Sigmoid colon (tissue), 7 donors: ENCODE results near the gene SERINC5. TPM values are rescaled to one million over a fixed set of nuclear protein-coding genes. Genes with fewer than 3 reads are reported as not detected.
"Not testable (repeated sequence)": the region's sequence is repeated elsewhere in the genome, so short reads cannot be mapped to it uniquely, and the experiment has no call there.

Experiments used
- DNase-seq: peaks from one replicate; pipeline ENCODE4 v3.0.0-alpha.2; 2019
- H3K27ac ChIP-seq, 4 donors: fragments of 200-600 bp; sonication (generic); one replicate each; pipeline ENCODE4 v1.5.1; 2016 to 2019; ENCODE audit warnings: mild to moderate bottlenecking in 1 of 4
- H3K27me3 ChIP-seq, 3 donors: fragments of 200-600 bp; sonication (generic); one replicate each; pipeline ENCODE4 v1.5.1; 2019; ENCODE audit warnings: mild to moderate bottlenecking in 1 of 3
- H3K36me3 ChIP-seq, 4 donors: fragments of 200-600 bp; sonication (generic); one replicate each; pipeline ENCODE4 v1.5.1; 2016 to 2019
- H3K4me1 ChIP-seq, 4 donors: fragments of 200-600 bp; sonication (generic); one replicate each; pipeline ENCODE4 v1.5.1; 2017 to 2019
- H3K4me3 ChIP-seq, 4 donors: fragments of 200-600 bp; sonication (generic); one replicate each; pipeline ENCODE4 v1.5.1; 2017 to 2019; ENCODE audit warnings: mild to moderate bottlenecking in 2 of 4, moderate library complexity in 1 of 4
- H3K9me3 ChIP-seq, 4 donors: fragments of 200-600 bp in 3 of 4; sonication (generic) in 3 of 4; one replicate each; pipeline versions ENCODE4 v1.5.1 to v1.6.1; 2013 to 2019
- EP300 ChIP-seq, 4 donors: sonication (generic); formaldehyde crosslinking; IDR thresholded peaks; one replicate each; pipeline ENCODE4 v1.6.1; 2017; ENCODE audit warnings: antibody characterized with exemption in 4 of 4
- POLR2A ChIP-seq, 2 donors: fragments of 450-650 bp; IDR thresholded peaks; one replicate each; pipeline ENCODE4 v1.6.1; 2016; ENCODE audit warnings: antibody characterized with exemption in 2 of 2, mild to moderate bottlenecking in 2 of 2, moderate library complexity in 2 of 2
- POLR2AphosphoS5 ChIP-seq, 4 donors: sonication (generic); formaldehyde crosslinking; IDR thresholded peaks; one replicate each; pipeline ENCODE4 v1.6.1; 2017; ENCODE audit warnings: antibody characterized with exemption in 4 of 4
- WGBS, 2 donors: extraction: QIAGEN DNeasy Blood & Tissue Kit; methylation state at CpG; one replicate each; pipeline ENCODE4 v1.1.7; 2013; 5-methylcytosine and 5-hydroxymethylcytosine counted together
- intact Hi-C: fragments of 100-400 bp; cut with DNase I; formaldehyde crosslinking; loops from one replicate; pipeline ENCODE4 v1.15.1; 2023
- polyA plus RNA-seq, 3 donors: library from polyadenylated mRNA; stranded (reverse); fragments of 200-250 nt; gene quantifications; one replicate each; pipeline ENCODE4 v1.2.3, GENCODE V29; 2013
- total RNA-seq, 4 donors: library from RNA; depleted of rRNA; stranded (reverse); fragments of >200 nt; gene quantifications; one replicate each; pipeline ENCODE4 v1.1.0, GENCODE V29; 2016
- TF ChIP-seq, protein P1 (sequence below), 4 experiments: fragments of 450-650 bp in 3 of 4; fragments of 200-600 bp in 1 of 4; IDR thresholded peaks; one replicate each; pipeline ENCODE4 v1.5.1; 2016 to 2019; ENCODE audit warnings: antibody characterized with exemption in 4 of 4, mild to moderate bottlenecking in 3 of 4, moderate library complexity in 2 of 4
- donor health status: healthy with polysubstance abuse.
- donor health status: Bipolar disorder and iron deficiency.
- donor health status: healthy.

SERINC5 gene
- total and polyA plus RNA-seq, 7 donors: 3.6 to 25.9 (median 9.6) TPM

DNA sequence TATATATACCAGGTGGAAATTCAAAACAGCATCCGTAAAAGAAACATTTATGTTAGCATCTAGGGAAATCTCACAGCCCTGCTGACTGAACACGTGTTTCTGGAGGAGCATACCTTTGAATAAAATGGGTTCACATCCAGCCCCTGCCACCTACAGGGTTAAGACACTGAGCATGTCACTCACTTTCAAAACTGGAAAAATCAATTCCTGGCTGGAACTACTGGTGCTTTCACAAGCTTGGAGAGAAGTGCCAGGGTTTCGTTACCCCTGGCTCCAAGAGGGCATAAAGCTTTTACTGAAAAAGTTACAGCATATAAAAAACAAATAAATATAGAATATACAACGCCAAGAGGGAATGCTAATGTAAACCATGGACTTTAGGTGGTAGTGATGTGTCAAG lies 48.0 kb downstream of the SERINC5 start:
- no peak for DNase-seq
- no peak overlapping the region for H3K27ac ChIP-seq
- 63 to 87% methylated on average over 4 of the region's 4 CpGs for WGBS, 2 donors
- H3K4me1 ChIP-seq: peaks cover 0 to 9% (median 0%) of the 10 kb centered on the region in 4 donors
- no peak for TF ChIP-seq EP300 (IDR thresholded peaks at IDR 0.05)
- TF ChIP-seq, protein P1, sequence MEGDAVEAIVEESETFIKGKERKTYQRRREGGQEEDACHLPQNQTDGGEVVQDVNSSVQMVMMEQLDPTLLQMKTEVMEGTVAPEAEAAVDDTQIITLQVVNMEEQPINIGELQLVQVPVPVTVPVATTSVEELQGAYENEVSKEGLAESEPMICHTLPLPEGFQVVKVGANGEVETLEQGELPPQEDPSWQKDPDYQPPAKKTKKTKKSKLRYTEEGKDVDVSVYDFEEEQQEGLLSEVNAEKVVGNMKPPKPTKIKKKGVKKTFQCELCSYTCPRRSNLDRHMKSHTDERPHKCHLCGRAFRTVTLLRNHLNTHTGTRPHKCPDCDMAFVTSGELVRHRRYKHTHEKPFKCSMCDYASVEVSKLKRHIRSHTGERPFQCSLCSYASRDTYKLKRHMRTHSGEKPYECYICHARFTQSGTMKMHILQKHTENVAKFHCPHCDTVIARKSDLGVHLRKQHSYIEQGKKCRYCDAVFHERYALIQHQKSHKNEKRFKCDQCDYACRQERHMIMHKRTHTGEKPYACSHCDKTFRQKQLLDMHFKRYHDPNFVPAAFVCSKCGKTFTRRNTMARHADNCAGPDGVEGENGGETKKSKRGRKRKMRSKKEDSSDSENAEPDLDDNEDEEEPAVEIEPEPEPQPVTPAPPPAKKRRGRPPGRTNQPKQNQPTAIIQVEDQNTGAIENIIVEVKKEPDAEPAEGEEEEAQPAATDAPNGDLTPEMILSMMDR (IDR thresholded peaks at IDR 0.05): no peak
- TF ChIP-seq POLR2AphosphoS5 (IDR thresholded peaks at IDR 0.05): no peak
- TF ChIP-seq POLR2A (IDR thresholded peaks at IDR 0.05): no peak
- no peak overlapping the region for H3K4me3 ChIP-seq
- H3K27me3 ChIP-seq: no peaks in the 10 kb centered on the region
- H3K9me3 ChIP-seq: no peaks in the 10 kb centered on the region
- H3K36me3 ChIP-seq: peaks cover 0 to under 1% (median 0%) of the 10 kb centered on the region in 4 donors
- intact Hi-C loops: no loop called here

DNA sequence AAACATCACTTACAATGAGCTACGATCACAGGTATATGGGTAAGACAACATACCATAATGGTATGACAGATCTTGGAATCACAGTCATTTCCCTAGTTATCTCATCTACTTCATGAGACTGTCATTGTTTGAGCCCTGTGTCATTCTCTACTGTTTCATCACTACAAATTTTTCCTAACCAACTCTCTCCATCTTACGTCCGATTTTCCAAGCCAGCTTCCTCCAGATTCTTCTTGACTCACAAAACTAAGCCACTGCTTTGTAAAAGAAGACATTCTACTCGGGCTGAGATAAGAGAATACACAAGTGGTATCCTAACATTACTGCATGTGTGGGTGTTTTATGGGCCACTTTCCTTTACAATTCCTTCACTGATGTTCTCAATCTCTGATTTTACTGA lies 49.6 kb downstream of the SERINC5 start:
- no peak overlapping the region for H3K27ac ChIP-seq
- H3K9me3 ChIP-seq: no peaks in the 10 kb centered on the region
- TF ChIP-seq POLR2A (IDR thresholded peaks at IDR 0.05): no peak
- TF ChIP-seq EP300 (IDR thresholded peaks at IDR 0.05): no peak
- no peak for TF ChIP-seq POLR2AphosphoS5 (IDR thresholded peaks at IDR 0.05)
- TF ChIP-seq, protein P1 (IDR thresholded peaks at IDR 0.05): no peak

DNA sequence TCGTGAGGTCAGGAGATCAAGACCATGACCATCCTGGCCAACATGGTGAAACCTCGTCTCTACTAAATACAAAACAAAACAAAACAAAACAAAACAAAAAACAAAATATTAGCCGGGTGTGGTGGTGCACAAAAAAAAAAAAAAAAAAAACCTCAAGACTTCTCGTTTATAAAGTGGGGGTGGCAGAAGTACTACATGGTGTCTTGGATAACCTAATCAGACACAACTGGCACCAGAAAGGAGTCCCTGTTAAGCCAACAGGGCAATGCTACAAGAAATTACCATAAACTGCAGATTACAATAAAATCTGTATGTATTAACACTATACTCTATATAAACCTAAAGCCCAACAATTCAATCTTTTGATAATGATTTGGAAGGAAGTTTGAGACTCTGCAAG lies 50.0 kb downstream of the SERINC5 start:
- no peak overlapping the region for H3K27ac ChIP-seq

More for the DNA sequence above, 49.6 kb downstream of the SERINC5 start:
- H3K4me1 ChIP-seq: peaks cover 0 to 9% (median 0%) of the 10 kb centered on the region in 4 donors
- DNase-seq: no peak
- intact Hi-C loops: no loop called here
- H3K4me3 ChIP-seq: no peak overlapping the region
- no peaks in the 10 kb centered on the region for H3K27me3 ChIP-seq
- WGBS, 2 donors: 36 to 67% methylated on average over 4 of the region's 4 CpGs
- peaks cover 0 to 16% (median 0%) of the 10 kb centered on the region in 4 donors for H3K36me3 ChIP-seq

DNA sequence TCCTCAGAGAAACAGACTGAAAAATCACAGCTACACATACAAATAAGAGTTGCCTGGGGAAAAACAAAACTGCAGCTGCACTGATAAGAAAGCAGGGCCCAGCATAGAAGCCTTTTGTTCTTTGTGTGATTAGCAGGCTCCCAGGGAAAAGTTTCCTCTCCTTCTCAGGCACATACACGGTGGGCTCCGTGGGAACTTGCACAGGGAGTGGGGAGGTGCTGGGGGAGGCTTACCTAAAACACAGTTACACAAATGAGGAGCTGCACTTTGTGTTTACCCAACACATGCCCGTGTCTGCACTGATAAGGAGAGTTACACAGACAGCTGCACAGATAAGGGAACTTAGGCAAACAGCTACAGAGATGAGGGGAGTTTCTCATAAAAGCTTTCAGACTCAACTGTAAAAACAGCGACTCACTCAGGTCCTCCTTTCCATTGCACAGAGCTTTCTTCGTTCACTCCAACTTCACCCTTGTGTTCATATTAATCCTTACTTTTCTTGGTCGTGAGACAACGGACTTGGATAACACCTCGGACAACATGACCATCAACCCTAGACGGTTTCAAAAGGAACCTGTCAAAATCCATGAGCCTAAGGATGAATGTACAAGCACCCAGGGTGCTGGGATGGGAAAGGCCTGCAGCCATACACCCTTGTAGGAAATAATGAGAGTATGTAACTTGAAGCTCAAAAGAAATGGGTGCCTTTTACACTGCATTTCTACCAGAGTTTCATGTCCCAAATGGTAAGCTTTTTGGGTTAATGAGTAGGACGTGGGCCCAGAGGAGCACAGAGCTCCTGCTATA lies 50.8 kb downstream of the SERINC5 start:
- Histone ChIP-seq H3K4me3 (no peak overlapping the region), H3K27me3 (no peaks in the 10 kb centered on the region), H3K36me3 (peaks cover 0 to 21% (median 0%) of the 10 kb centered on the region in 4 donors), H3K4me1 (peaks cover 0 to 9% (median 0%) of the 10 kb centered on the region in 4 donors), H3K9me3 (no peaks in the 10 kb centered on the region), H3K27ac (peak overlapping the region in 1 of 4 donors; percentile 2)
- TF ChIP-seq EP300 (IDR thresholded peaks at IDR 0.05): no peak
- 21 to 49% methylated on average over 10 of the region's 10 CpGs for WGBS, 2 donors
- no peak for DNase-seq
- intact Hi-C loops: no loop called here

More for the DNA sequence above, 50.0 kb downstream of the SERINC5 start:
- Histone ChIP-seq H3K36me3 (peaks cover 0 to 21% (median 0%) of the 10 kb centered on the region in 4 donors), H3K4me3 (no peak overlapping the region), H3K4me1 (peaks cover 0 to 9% (median 0%) of the 10 kb centered on the region in 4 donors), H3K27me3 (no peaks in the 10 kb centered on the region), H3K9me3 (no peaks in the 10 kb centered on the region)
- WGBS, 2 donors: 72 to 78% methylated on average over 4 of the region's 4 CpGs
- DNase-seq: no peak
- TF ChIP-seq POLR2A (IDR thresholded peaks at IDR 0.05): no peak
- no peak for TF ChIP-seq POLR2AphosphoS5 (IDR thresholded peaks at IDR 0.05)
- TF ChIP-seq, protein P1 (IDR thresholded peaks at IDR 0.05): no peak
- TF ChIP-seq EP300 (IDR thresholded peaks at IDR 0.05): no peak
- intact Hi-C loops: no loop called here

DNA sequence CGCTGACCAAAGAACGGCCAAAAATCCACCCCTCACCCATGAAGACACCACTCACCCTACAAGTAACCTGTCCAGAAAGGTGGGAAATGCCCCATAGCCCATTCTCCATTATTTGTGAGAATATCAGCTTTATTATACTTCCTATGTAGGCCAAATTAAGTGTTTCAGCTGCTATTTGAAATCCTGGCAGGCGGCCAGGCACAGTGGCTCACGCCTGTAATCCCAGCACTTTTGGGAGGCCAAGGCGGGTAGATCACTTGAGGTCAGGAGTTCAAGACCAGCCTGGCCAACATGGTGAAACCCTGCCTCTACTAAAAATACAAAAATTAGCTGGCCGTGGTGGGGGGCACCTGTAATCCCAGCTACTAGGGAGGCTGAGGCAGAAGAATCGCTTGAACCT lies 54.1 kb downstream of the SERINC5 start:
- intact Hi-C loops, H3K27ac ChIP-seq, H3K4me3 ChIP-seq, DNase-seq, H3K4me1 ChIP-seq, H3K9me3 ChIP-seq, H3K27me3 ChIP-seq: not testable (repeated sequence)
- peaks cover 0 to 21% (median 0%) of the 10 kb centered on the region in 4 donors for H3K36me3 ChIP-seq
- 79 to 83% methylated on average over 7 of the region's 7 CpGs for WGBS, 2 donors
